K562 (cell line): ENCODE data around the gene TLN1. TPM values are rescaled to one million over a fixed set of nuclear protein-coding genes. Genes with fewer than 3 reads are reported as not detected.
A peak's percentile ranks its signal among the peaks of the same experiment; 100 is the strongest.

Experiments used
- ATAC-seq: fragments of 200-7000 bp; cut with Tn5 transposase; 3 replicates; pipeline ENCODE4 v1.9.1; 2020; ENCODE audit warnings: moderate library complexity
- BruUV-seq: library from RNA; stranded (reverse); fragments of 400-500 nt; replicated peaks from 2 replicates; lab custom pipeline; 2021; lab: Mats Ljungman, UMichigan
- CTCF ChIA-PET: fragments of 300-600 bp; formaldehyde crosslinking; extraction: SDS; loops from one replicate; lab custom pipeline; 2021; ENCODE audit warnings: low intra/inter-chr PET ratio; lab: Yijun Ruan, JAX
- POLR2A ChIA-PET: fragments of 300-600, 350-650 bp; sonication (Branson Sonifier 250); formaldehyde crosslinking; extraction: SDS; loops from one replicate; lab custom pipeline; 2021; ENCODE audit warnings: antibody characterized with exemption, inconsistent platforms; lab: Yijun Ruan, JAX
- DNase-seq, 4 experiments: peaks; one replicate each; pipeline versions ENCODE4 v3.0.0 to v3.0.0-alpha.2; 2011 to 2018; ENCODE audit warnings: low spot score in 3 of 4, mixed read lengths in 3 of 4; ENCODE audit errors: extremely low read depth in 1 of 4
- FAIRE-seq: peaks from 2 replicates; lab custom pipeline; 2011; peaks lifted over from hg19 to GRCh38; lab: Jason Lieb, UNC
- H2AFZ ChIP-seq: 2 replicates; pipeline ENCODE4 v1.6.0; 2011; ENCODE audit warnings: low read depth, low read length, control low read depth, inconsistent platforms
- H3K27ac ChIP-seq: fragments of 200-600 bp; 3 replicates; pipeline ENCODE4 v1.8.0; 2011; ENCODE audit warnings: low read depth, mild to moderate bottlenecking, control low read depth, inconsistent platforms, low read length, moderate library complexity, mixed read lengths; ENCODE audit errors: extremely low read depth
- H3K27me3 ChIP-seq, 2 experiments: fragments of 300-600 bp in 1 of 2; 2 replicates in 1 of 2; 3 replicates in 1 of 2; pipeline versions ENCODE4 v1.6.0 to v1.8.0; 2011; ENCODE audit warnings: inconsistent platforms in 2 of 2, low read length in 2 of 2, mild to moderate bottlenecking in 1 of 2, mixed read lengths in 1 of 2, moderate library complexity in 1 of 2; ENCODE audit not compliant: control insufficient read depth in 2 of 2, insufficient read depth in 2 of 2
- H3K36me3 ChIP-seq: fragments of 300-600 bp; 3 replicates; pipeline ENCODE4 v1.8.0; 2011; ENCODE audit warnings: mild to moderate bottlenecking, low read length, inconsistent platforms; ENCODE audit not compliant: control insufficient read depth, insufficient read depth
- H3K4me1 ChIP-seq, 2 experiments: fragments of 200-600 bp in 1 of 2; replicated peaks in 1 of 2; 2 replicates in 1 of 2; 3 replicates in 1 of 2; pipeline versions ENCODE4 v1.5.1 to v1.8.0; 2011; ENCODE audit warnings: inconsistent platforms in 2 of 2, low read length in 2 of 2, mild to moderate bottlenecking in 1 of 2, mixed read lengths in 1 of 2, moderate library complexity in 1 of 2; ENCODE audit not compliant: control insufficient read depth in 2 of 2, insufficient read depth in 2 of 2
- H3K4me2 ChIP-seq: 2 replicates; pipeline ENCODE4 v1.6.1; 2011; ENCODE audit warnings: low read length, control low read depth, inconsistent platforms, mixed read lengths; ENCODE audit not compliant: insufficient read depth
- H3K4me3 ChIP-seq: fragments of 200-600 bp; sonication (generic), shearing (Covaris generic); 2 replicates; pipeline ENCODE4 v1.5.1; 2016; ENCODE audit warnings: control low read depth, inconsistent platforms
- H3K79me2 ChIP-seq: fragments of 200-600 bp; 3 replicates; pipeline ENCODE4 v1.8.0; 2011; ENCODE audit warnings: low read length, inconsistent platforms; ENCODE audit not compliant: control insufficient read depth, insufficient read depth
- H3K9ac ChIP-seq, 2 experiments: 2 replicates each; pipeline versions ENCODE4 v1.6.0 to v1.6.1; 2011; ENCODE audit warnings: low read depth in 2 of 2, low read length in 2 of 2, control low read depth in 1 of 2, inconsistent platforms in 1 of 2, mild to moderate bottlenecking in 1 of 2, mixed read lengths in 1 of 2; ENCODE audit not compliant: insufficient read depth in 1 of 2
- H3K9me1 ChIP-seq: one replicate; pipeline ENCODE4 v1.6.0; 2011; ENCODE audit warnings: inconsistent platforms, mild to moderate bottlenecking, low read length, moderate library complexity; ENCODE audit not compliant: control insufficient read depth, insufficient read depth
- H3K9me3 ChIP-seq: replicated peaks from 2 replicates; pipeline ENCODE4 v1.5.1; 2011; ENCODE audit warnings: low read depth, low read length, inconsistent platforms; ENCODE audit not compliant: control insufficient read depth, insufficient read depth
- H4K20me1 ChIP-seq: replicated peaks from 2 replicates; pipeline ENCODE4 v1.6.1; 2011; ENCODE audit warnings: low read length, inconsistent platforms, mixed read lengths; ENCODE audit not compliant: control insufficient read depth, insufficient read depth
- CBFA2T3 ChIP-seq: fragments of 450-650 bp; IDR thresholded peaks from 2 replicates; pipeline ENCODE4 v1.6.1; 2017
- CEBPB ChIP-seq: fragments of 450-650 bp; IDR thresholded peaks from 2 replicates; pipeline ENCODE4 v1.6.1; 2016; ENCODE audit warnings: missing genetic modification characterization, missing compliant biosample characterization
- CEBPG ChIP-seq, 3 experiments: fragments of 200-800 bp in 1 of 3; sonication (Bioruptor generic) in 1 of 3; sonication (generic) in 1 of 3; formaldehyde crosslinking in 1 of 3; IDR thresholded peaks in 2 of 3; conservative IDR thresholded peaks in 1 of 3; 2 replicates each; pipeline versions ENCODE4 v1.6.1 to v1.8.0; 2016 to 2022; ENCODE audit warnings: missing compliant biosample characterization in 2 of 3, missing genetic modification characterization in 2 of 3, mild to moderate bottlenecking in 1 of 3, missing genetic modification reagents in 1 of 3
- DIDO1 ChIP-seq: fragments of 450-650 bp; IDR thresholded peaks from 2 replicates; pipeline ENCODE4 v1.6.1; 2016; ENCODE audit warnings: low read depth, missing biosample characterization, missing genetic modification characterization
- DPF2 ChIP-seq: fragments of 450-650 bp; IDR thresholded peaks from 2 replicates; pipeline ENCODE4 v1.6.1; 2016
- FOXA3 ChIP-seq, 2 experiments: fragments of 450-650 bp in 1 of 2; sonication (generic) in 1 of 2; formaldehyde crosslinking; IDR thresholded peaks in 1 of 2; conservative IDR thresholded peaks in 1 of 2; 2 replicates each; pipeline versions ENCODE4 v1.4.0 to v1.8.0; 2020 to 2022; ENCODE audit warnings: mild to moderate bottlenecking in 2 of 2, missing genetic modification reagents in 1 of 2
- GTF2F1 ChIP-seq: IDR thresholded peaks from 2 replicates; pipeline ENCODE4 v1.6.1; 2011; ENCODE audit warnings: low read depth, low read length, improper control_type of control experiment
- MYC ChIP-seq, 2 experiments: fragments of 250-450 bp in 1 of 2; sonication (Bioruptor Pico) in 1 of 2; IDR thresholded peaks; 2 replicates each; pipeline versions ENCODE4 v1.5.1 to v1.6.1; 2012 to 2021; ENCODE audit warnings: low read depth in 2 of 2, borderline replicate concordance in 1 of 2, improper control_type of control experiment in 1 of 2, low read length in 1 of 2, mild to moderate bottlenecking in 1 of 2, moderate library complexity in 1 of 2
- POLR2A ChIP-seq: fragments of 450-650 bp; conservative IDR thresholded peaks from 2 replicates; pipeline ENCODE4 v1.6.1; 2016
- RBFOX2 ChIP-seq: fragments of 200-400 bp; formaldehyde crosslinking; IDR thresholded peaks from 2 replicates; pipeline ENCODE4 v1.6.1; 2017; ENCODE audit warnings: low read depth, mild to moderate bottlenecking, low read length, moderate library complexity
- SMARCA4 ChIP-seq: fragments of 450-650 bp; IDR thresholded peaks from 2 replicates; pipeline ENCODE4 v1.6.1; 2016
- SMC3 ChIP-seq: conservative IDR thresholded peaks from 2 replicates; pipeline ENCODE4 v1.6.1; 2011; ENCODE audit warnings: low read depth, low read length, improper control_type of control experiment; ENCODE audit not compliant: insufficient read depth
- TAL1 ChIP-seq: fragments of 450-650 bp; IDR thresholded peaks from 2 replicates; pipeline ENCODE4 v1.6.1; 2016; ENCODE audit warnings: mild to moderate bottlenecking
- TEAD4 ChIP-seq, 2 experiments: sonication (generic) in 1 of 2; formaldehyde crosslinking in 1 of 2; IDR thresholded peaks; 2 replicates each; pipeline versions ENCODE4 v1.6.1 to v1.8.0; 2012 to 2022; ENCODE audit warnings: borderline replicate concordance in 1 of 2, inconsistent platforms in 1 of 2, low read length in 1 of 2, mild to moderate bottlenecking in 1 of 2, missing genetic modification reagents in 1 of 2
- ZBTB8A ChIP-seq: fragments of 450-650 bp; IDR thresholded peaks from 2 replicates; pipeline ENCODE4 v1.6.1; 2018; ENCODE audit warnings: mild to moderate bottlenecking, moderate library complexity; ENCODE audit not compliant: partially characterized antibody
- ZNF431 ChIP-seq: sonication (generic); formaldehyde crosslinking; IDR thresholded peaks from 2 replicates; pipeline ENCODE4 v1.8.0; 2022; ENCODE audit warnings: mild to moderate bottlenecking, missing genetic modification reagents
- ZNF589 ChIP-seq: fragments of 200-800 bp; sonication (Bioruptor generic); IDR thresholded peaks from 2 replicates; pipeline ENCODE4 v1.6.1; 2016; ENCODE audit warnings: low read depth, missing genetic modification characterization, missing compliant biosample characterization
- WGBS: fragments of 100-300 bp; shearing (Covaris generic); methylation state at CpG from one replicate; pipeline ENCODE4 v1.1.6; 2016; ENCODE audit warnings: low coverage, mixed read lengths; ENCODE audit not compliant: insufficient coverage; ENCODE audit errors: missing lambda C conversion rate; 5-methylcytosine and 5-hydroxymethylcytosine counted together
- in situ Hi-C: fragments of 300-500 bp; cut with MboI; formaldehyde crosslinking; loops from 4 replicates; pipeline ENCODE4 v1.15.0; 2018; ENCODE audit warnings: inconsistent platforms, mixed read lengths
- intact Hi-C: fragments of 100-400 bp; cut with micrococcal nuclease; formaldehyde crosslinking; loops from 2 replicates; pipeline ENCODE4 v1.14.2; 2022
- polyA plus RNA-seq, 8 experiments: library from polyadenylated mRNA; depleted of rRNA in 4 of 8; stranded (reverse) in 5 of 8; unstranded in 3 of 8; fragments of >200 nt; fragmentation: Nextera tagmentation in 2 of 8; fragmentation: Illumina TruSeq in 1 of 8; extraction: Ambion mirVana in 2 of 8; extraction: Trizol in 1 of 8; gene quantifications; 2 replicates each; pipeline versions ENCODE4 v1.2.1 to v1.2.3, GENCODE V29; 2011 to 2014; ENCODE audit warnings: inconsistent platforms in 1 of 8, missing spikeins in 1 of 8
- total RNA-seq, 7 experiments: library from RNA; depleted of rRNA in 6 of 7; stranded (reverse); fragments of >200 nt in 6 of 7; fragmentation: Illumina TruSeq in 2 of 7; extraction: Trizol in 2 of 7; gene quantifications; 2 replicates each; pipeline versions ENCODE4 v1.2.1 to v1.2.3, GENCODE V29; 2011 to 2021; ENCODE audit warnings: low replicate concordance in 1 of 7

TLN1 gene
- total and polyA plus RNA-seq, 9 of the 15 experiments (the other 6 are each of a cell fraction or from before 2014, with no cell fraction given) = 3.6 to 240 (median 54.8) TPM

DNA sequence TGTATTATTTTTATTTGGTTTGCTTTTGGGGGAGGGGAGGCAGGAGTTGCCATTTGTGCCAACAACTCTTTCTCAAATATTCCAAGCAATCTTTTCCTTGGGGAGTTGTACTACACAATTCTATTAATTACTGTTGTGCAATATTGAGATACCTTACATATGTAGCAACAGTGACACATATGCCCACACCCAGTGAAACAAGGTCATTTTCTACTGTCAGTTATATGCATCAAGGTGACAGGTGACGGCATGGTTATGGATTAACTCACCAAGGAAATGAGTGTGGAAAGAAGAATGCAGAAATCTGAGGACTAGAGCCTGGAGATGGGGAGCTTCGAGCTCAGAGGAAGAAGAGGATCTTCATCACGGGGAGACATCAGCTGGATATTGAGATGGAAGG lies 39.9 kb upstream of the TLN1 start:
- Histone ChIP-seq H3K9me1 (no peaks in the 10 kb centered on the region), H3K4me3 (no peak overlapping the region), H3K9me3 (no peaks in the 10 kb centered on the region), H4K20me1 (no peaks in the 10 kb centered on the region), H3K4me2 (no peak overlapping the region)
- no TSS peak for BruUV-seq
- TF ChIP-seq CEBPB (tag) (peak; percentile 84), CEBPG (CRISPR knock-in tag; IDR thresholded peaks at IDR 0.05) (no peak), CEBPG (tag; conservative IDR thresholded peaks at IDR 0.05 in 1 of 2, IDR thresholded peaks at IDR 0.05 in 1 of 2) (peak; percentile 50 to 80; a peak in 3 of 4 replicates), MYC (IDR thresholded peaks at IDR 0.05; ENCODE audit: low read depth, low read length) (no peak), MYC (CRISPR knock-in tag; IDR thresholded peaks at IDR 0.05; ENCODE audit: borderline replicate concordance, low read depth) (no peak)
- TF ChIP-seq, all 486 proteins: peak for 2
- peaks cover 10% of the 10 kb centered on the region for H3K79me2 ChIP-seq
- no peak for DNase-seq
- CTCF ChIA-PET = no interaction called here
- 0 out of 3 replicates have a peak, but pooled peaks cover 4% of the 10 kb centered on the region for H3K36me3 ChIP-seq
- WGBS = 83% methylated on average over 3 of the region's 3 CpGs
- H3K27ac ChIP-seq = no peak overlapping the region
- H2AFZ ChIP-seq = no peak overlapping the region
- H3K27me3 ChIP-seq = no peaks in the 10 kb centered on the region
- peaks cover 6 to 23% of the 10 kb centered on the region in 2 experiments; a peak in 4 of 5 replicates for H3K4me1 ChIP-seq
- POLR2A ChIA-PET = interaction anchor here (0.5 to 1.8 kb wide), 5 partner anchors 10 to 44 kb away, joined by 3 to 5 read pairs (median 3); partner anchors contain the start of genes GBA2 and RGP1
- in situ Hi-C loops (no loop called here), intact Hi-C loops (no loop called here)
- FAIRE-seq = no peak
- no peak overlapping the region for H3K9ac ChIP-seq
- ATAC-seq = no peak

DNA sequence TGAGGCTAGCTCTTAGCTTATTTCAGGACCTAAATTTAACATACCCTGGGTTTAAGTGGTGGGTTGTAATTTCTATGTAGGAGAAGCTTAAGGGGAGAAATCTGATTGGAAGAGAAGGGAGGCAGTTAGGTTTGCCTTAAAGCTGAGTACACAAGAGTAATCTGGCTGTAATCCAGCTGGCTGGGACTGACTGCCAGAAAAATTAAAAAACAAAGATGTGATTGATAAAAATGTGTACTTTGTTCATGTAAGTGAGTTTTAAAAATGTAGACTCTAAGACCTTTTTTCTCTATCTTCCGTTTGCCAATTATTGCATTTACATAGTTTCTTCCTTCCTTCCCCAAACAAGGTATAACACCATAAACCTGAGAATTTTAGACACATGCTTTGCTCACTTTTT lies 39.5 kb upstream of the TLN1 start:
- Histone ChIP-seq H2AFZ (no peak overlapping the region), H3K27me3 (no peaks in the 10 kb centered on the region), H3K36me3 (0 out of 3 replicates have a peak, but pooled peaks cover 4% of the 10 kb centered on the region), H3K4me3 (no peak overlapping the region), H3K9ac (no peak overlapping the region), H3K9me1 (no peaks in the 10 kb centered on the region), H3K9me3 (no peaks in the 10 kb centered on the region), H4K20me1 (no peaks in the 10 kb centered on the region), H3K4me2 (no peak overlapping the region), H3K27ac (peak overlapping the region; percentile 48; the same call in 1 of the 3 replicates), H3K4me1 (peaks cover 6 to 23% of the 10 kb centered on the region in 2 experiments; a peak in 4 of 5 replicates), H3K79me2 (peaks cover 14% of the 10 kb centered on the region)
- ChIA-PET POLR2A (interaction anchor here (0.6 to 1.8 kb wide), 5 partner anchors 9 to 353 kb away, joined by 3 to 5 read pairs (median 3); partner anchors contain the start of genes GBA2 and RGP1), CTCF (no interaction called here)
- ATAC-seq (peak; percentile 34; the same call in 1 of the 3 replicates), FAIRE-seq (peak; percentile 35), DNase-seq (peak; percentile 22 to 52 (median 34))
- in situ Hi-C loops = no loop called here
- intact Hi-C loops = no loop called here
- no TSS peak for BruUV-seq
- 0% methylated on average over 1 of the region's 1 CpG for WGBS
- no peak for TF ChIP-seq TEAD4 (IDR thresholded peaks at IDR 0.05; ENCODE audit: low read length)
- TF ChIP-seq TEAD4 (CRISPR knock-in tag; IDR thresholded peaks at IDR 0.05; ENCODE audit: borderline replicate concordance) = no peak
- no peak for TF ChIP-seq GTF2F1
- no peak for TF ChIP-seq POLR2A
- no peak for TF ChIP-seq ZNF431 (CRISPR knock-in tag)
- no peak for TF ChIP-seq DIDO1 (tag)
- TF ChIP-seq SMARCA4 = 0 out of 2 replicates have a peak, but pooled peaks have one; percentile 21
- no peak for TF ChIP-seq RBFOX2
- 0 out of 2 replicates have a peak, but pooled peaks have one; percentile 17 for TF ChIP-seq DPF2
- TF ChIP-seq SMC3 = no peak
- TF ChIP-seq CBFA2T3 = 0 out of 2 replicates have a peak, but pooled peaks have one; percentile 10
- peak in 1 of 2 experiments; percentile 73; a peak in 3 of 4 replicates for TF ChIP-seq FOXA3 (CRISPR knock-in tag; conservative IDR thresholded peaks at IDR 0.05 in 1 of 2, IDR thresholded peaks at IDR 0.05 in 1 of 2)
- no peak for TF ChIP-seq ZNF589
- TF ChIP-seq TAL1 = 0 out of 2 replicates have a peak, but pooled peaks have one; percentile 17
- TF ChIP-seq ZBTB8A = no peak
